Fibroblast of villous mesenchyme (primary cell): ENCODE data around the gene PCBP3. TPM values are rescaled to one million over a fixed set of nuclear protein-coding genes. Genes with fewer than 3 reads are reported as not detected.
"Not testable (repeated sequence)": the region's sequence is repeated elsewhere in the genome, so short reads cannot be mapped to it uniquely, and the experiment has no call there.

Source experiments
- DNase-seq: peaks from one replicate; pipeline ENCODE4 v3.0.0-alpha.2; 2010; ENCODE audit warnings: low read depth
- H3K4me3 ChIP-seq: 2 replicates; pipeline ENCODE4 v1.5.1; 2011; ENCODE audit warnings: low read depth, mild to moderate bottlenecking, low read length
- total RNA-seq: library from RNA; depleted of rRNA; stranded (reverse); fragments of >200 nt; gene quantifications from 2 replicates; pipeline ENCODE4 v1.2.3, GENCODE V29; 2012
- TF ChIP-seq, protein P1 (sequence below): IDR thresholded peaks from 2 replicates; pipeline ENCODE4 v1.5.1; 2012; ENCODE audit warnings: low read depth, mild to moderate bottlenecking, low read length; ENCODE audit not compliant: insufficient read depth

PCBP3 gene
- total RNA-seq, 1 donor: 1.3 TPM

DNA sequence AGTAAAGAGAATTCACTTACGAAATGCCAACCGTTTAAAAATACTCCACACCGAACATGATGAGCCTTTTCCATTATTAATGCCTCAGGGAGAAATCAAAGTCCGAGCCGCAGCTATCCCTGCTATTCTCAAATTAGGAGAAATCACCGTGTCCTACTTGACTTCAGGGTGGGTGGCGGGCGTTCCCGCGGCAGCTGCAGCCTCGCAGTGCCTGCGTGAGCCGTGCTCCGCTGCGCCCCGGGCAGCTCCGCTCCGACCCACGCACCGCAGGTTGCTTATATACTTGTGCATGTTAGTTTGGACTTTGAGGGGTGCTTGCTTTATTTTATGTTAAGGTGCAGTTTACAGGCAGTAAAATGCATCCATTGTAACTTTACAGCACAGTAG is 35.6 kb upstream of the PCBP3 start:
- TF ChIP-seq, protein P1, sequence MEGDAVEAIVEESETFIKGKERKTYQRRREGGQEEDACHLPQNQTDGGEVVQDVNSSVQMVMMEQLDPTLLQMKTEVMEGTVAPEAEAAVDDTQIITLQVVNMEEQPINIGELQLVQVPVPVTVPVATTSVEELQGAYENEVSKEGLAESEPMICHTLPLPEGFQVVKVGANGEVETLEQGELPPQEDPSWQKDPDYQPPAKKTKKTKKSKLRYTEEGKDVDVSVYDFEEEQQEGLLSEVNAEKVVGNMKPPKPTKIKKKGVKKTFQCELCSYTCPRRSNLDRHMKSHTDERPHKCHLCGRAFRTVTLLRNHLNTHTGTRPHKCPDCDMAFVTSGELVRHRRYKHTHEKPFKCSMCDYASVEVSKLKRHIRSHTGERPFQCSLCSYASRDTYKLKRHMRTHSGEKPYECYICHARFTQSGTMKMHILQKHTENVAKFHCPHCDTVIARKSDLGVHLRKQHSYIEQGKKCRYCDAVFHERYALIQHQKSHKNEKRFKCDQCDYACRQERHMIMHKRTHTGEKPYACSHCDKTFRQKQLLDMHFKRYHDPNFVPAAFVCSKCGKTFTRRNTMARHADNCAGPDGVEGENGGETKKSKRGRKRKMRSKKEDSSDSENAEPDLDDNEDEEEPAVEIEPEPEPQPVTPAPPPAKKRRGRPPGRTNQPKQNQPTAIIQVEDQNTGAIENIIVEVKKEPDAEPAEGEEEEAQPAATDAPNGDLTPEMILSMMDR: no peak
- no peak overlapping the region for H3K4me3 ChIP-seq
- DNase-seq: no peak

DNA sequence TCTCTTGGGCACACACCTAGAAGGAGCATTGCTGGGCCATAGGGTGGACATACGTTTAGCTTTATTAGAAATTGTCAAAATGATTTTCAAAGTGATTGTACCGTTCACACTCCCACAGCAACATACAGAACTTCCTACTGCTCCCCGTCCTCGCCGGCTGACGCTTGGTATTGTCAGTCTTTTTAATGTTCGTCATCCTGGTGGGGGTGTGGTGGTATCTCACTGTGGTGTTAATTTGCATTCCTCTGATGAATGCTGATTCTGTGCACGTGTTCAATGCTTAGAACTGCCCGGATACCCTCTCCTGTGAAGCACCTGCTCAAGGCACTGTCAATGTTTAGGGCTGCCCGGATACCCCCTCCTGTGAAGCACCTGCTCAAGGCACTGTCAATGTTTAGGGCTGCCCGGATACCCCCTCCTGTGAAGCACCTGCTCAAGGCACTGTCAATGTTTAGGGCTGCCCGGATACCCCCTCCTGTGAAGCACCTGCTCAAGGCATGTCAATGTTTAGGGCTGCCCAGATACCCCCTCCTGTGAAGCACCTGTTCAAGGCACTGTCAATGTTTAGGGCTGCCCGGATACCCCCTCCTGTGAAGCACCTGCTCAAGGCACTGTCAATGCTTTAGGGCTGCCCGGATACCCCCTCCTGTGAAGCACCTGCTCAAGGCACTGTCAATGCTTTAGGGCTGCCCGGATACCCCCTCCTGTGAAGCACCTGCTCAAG is 34.6 kb upstream of the PCBP3 start:
- DNase-seq, H3K4me3 ChIP-seq: not testable (repeated sequence)

DNA sequence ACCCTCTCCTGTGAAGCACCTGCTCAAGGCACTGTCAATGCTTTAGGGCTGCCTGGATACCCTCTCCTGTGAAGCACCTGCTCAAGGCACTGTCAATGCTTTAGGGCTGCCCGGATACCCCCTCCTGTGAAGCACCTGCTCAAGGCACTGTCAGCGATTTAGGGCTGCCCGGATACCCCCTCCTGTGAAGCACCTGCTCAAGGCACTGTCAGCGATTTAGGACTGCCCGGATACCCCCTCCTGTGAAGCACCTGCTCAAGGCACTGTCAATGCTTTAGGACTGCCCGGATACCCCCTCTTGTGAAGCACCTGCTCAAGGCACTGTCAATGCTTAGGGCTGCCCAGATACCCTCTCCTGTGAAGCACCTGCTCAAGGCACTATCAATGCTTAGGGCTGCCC is 33.9 kb upstream of the PCBP3 start:
- not testable (repeated sequence) for H3K4me3 ChIP-seq, DNase-seq

DNA sequence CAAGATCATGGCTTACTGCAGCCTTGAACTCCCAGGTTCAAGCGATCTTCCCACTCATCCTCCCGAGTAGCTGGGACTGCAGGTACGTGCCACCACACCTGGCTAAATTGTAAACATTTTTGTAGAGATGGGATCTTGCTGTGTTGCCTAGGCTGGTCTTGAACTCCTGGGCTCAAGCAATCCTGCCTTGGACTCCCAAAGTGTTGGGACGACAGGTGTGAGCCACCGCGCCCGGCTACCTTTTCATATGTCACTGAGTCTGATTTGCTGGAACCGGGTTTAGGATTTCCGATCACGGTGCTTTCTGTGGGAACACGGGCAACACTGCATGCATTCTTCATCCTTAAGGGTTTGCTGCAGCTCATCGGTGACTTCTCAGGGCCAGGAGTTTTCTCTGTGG is 32.2 kb upstream of the PCBP3 start:
- TF ChIP-seq, protein P1: no peak
- no peak overlapping the region for H3K4me3 ChIP-seq
- no peak for DNase-seq

DNA sequence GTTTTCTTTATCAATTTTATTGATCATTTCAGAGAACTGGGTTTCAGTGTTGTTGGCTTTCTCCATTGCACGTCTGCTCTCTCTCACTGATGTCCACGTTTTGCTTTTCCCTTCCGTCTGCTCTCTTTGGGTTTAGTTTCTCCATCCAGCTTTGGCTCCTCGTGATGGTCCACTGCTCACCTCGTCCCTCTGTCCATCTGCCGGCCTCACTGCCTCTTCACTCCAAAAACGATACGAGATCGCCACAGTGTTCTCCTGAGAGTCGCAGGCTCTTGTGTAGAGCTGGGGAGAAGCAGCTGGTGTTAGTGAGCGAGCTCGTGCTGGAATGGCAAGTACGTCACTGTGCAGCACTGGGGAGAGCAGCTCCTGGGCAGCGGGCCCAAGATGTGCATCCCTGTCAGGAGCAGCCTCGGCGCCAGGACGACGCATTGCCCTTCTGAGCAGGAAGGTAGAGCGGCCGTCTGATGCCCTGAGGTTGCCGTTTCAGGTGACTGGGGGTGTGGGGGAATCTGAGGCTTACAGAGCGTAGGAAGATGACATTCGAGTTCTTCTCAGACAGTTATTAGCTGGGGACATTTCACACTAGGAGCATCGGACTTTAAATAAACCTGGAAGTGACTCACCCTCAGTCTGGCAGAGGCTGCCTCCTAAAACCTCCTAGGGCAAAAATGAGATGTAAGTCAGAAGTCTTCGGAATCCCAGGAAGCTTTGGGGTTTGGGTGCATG is 31.4 kb upstream of the PCBP3 start:
- TF ChIP-seq, protein P1: no peak
- no peak overlapping the region for H3K4me3 ChIP-seq
- peak; percentile 73 for DNase-seq

DNA sequence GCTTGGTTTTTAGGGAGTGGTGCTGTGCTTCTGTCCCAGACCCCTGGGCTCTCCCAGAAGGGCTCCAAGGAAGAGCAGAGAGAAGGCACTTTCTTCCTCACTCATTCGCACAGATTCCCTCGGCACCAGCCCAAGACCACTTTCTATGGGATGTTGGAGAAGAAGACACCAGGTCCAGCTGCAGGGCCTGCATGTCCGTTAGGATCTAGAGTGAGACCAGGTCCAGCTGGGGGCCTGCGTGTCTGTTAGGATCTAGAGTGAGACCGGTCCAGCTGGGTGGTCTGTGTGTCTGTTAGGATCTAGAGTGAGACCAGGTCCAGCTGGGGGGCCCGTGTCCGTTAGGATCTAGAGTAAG is 30.9 kb upstream of the PCBP3 start:
- DNase-seq, H3K4me3 ChIP-seq: not testable (repeated sequence)

DNA sequence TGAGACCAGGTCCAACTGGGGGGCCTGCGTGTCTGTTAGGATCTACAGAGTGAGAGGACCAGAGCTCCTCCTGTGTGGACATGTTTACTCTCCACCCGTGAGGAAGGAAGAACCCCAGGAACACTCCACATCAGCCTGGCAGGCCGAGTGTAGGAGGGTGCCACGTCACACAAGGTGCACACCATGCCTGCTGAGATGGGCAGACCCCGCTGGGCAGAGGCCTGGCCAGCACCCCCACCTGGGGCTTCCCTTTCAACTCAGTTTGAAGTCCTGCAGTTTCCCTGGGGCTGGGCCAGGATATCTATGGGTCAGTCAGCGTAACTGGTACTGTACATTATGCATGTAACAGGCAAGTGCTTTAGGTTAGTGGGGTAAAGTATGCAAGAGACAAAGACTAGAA is 30.1 kb upstream of the PCBP3 start:
- no peak overlapping the region for H3K4me3 ChIP-seq
- DNase-seq: no peak
- TF ChIP-seq, protein P1: no peak

DNA sequence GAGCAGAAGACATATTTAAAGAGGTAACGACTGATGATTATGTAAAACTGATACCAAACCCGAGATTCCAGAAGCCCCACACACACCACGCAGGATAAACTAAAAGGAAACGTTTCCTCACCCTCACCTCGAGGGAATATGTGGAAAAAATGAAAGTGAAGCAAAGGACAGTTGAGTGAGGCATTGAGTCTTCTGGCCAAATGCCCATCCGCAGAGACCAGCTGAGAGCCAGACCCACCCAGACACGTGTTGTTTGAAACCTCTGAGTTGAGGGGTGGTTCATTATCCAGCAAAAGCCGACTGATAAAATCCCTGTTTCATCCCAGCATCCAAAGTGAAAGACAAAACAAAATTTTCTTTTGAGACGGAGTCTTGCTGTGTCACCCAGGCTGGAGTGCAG is 29.6 kb upstream of the PCBP3 start:
- no peak for DNase-seq
- no peak overlapping the region for H3K4me3 ChIP-seq
- TF ChIP-seq, protein P1: no peak
